Measurements from ENCODE around the gene TMEM139. TPM values are rescaled to one million over a fixed set of nuclear protein-coding genes. Genes with fewer than 3 reads are reported as not detected.
A peak's percentile ranks its signal among the peaks of the same experiment; 100 is the strongest.

The TMEM139 gene
- polyA plus RNA-seq, 3 donors = 0.55 TPM; not detected in 2

GRCh38 chr7:143300959-143301935 is 16.5 kb downstream of the TMEM139 start:
- Histone ChIP-seq H3K4me3 (replicated peaks in 1 of 3; ENCODE audit: low read depth in 2 of 3, low read length in 3 of 3) (peak overlapping the region in 1 of 3 experiments; percentile 40), H4K20me1 (ENCODE audit: insufficient read depth, low read length) (no peaks in the 10 kb centered on the region), H3K9me3 (replicated peaks in 1 of 2; ENCODE audit: control insufficient read depth in 1 of 2, insufficient read depth in 1 of 2, low read length in 2 of 2) (no peaks in the 10 kb centered on the region), H3K27me3 (ENCODE audit: control insufficient read depth in 2 of 2, insufficient read depth in 2 of 2, low read length in 2 of 2) (no peaks in the 10 kb centered on the region), H3K79me2 (ENCODE audit: insufficient read depth, low read length) (peaks cover 80% of the 10 kb centered on the region), H2AFZ (ENCODE audit: insufficient read depth, low read depth, low read length, poor library complexity, severe bottlenecking) (peak overlapping the region; percentile 15), H3K4me2 (replicated peaks; ENCODE audit: extremely low read depth, low read length, poor library complexity, severe bottlenecking) (peak overlapping the region; percentile 64), H3K36me3 (replicated peaks in 1 of 2; ENCODE audit: control insufficient read depth in 1 of 2, insufficient read depth in 2 of 2, low read length in 2 of 2) (peaks cover 56 to 91% of the 10 kb centered on the region in 2 donors), H3K9ac (ENCODE audit: insufficient read depth, low read length, poor library complexity, severe bottlenecking) (peak overlapping the region; percentile 2), H3K27ac (ENCODE audit: low read depth in 1 of 2, low read length in 2 of 2) (peak overlapping the region; percentile 18 to 79), H3K4me1 (ENCODE audit: control insufficient read depth in 1 of 2, insufficient read depth in 2 of 2, low read length in 2 of 2) (peaks cover 41 to 49% of the 10 kb centered on the region in 2 donors)
- no peaks in the 10 kb centered on the region for H3K27me3 Mint-ChIP-seq (ENCODE audit: low read depth in 3 of 3)
- intact Hi-C loops (cut with micrococcal nuclease) = loop anchor here (5.0 kb wide), 2 partner anchors 54 to 294 kb away; no protein-coding TSS in a partner anchor
- peaks cover 54% of the 10 kb centered on the region for H3K4me1 Mint-ChIP-seq
- H3K36me3 Mint-ChIP-seq = peaks cover 62 to 92% of the 10 kb centered on the region in 2 donors
- H3K4me3 Mint-ChIP-seq = peak overlapping the region in 1 of 2 donors; percentile 84
- peaks cover 0 to 3% (median 0%) of the 10 kb centered on the region in 7 donors for H3K9me3 Mint-ChIP-seq
- 0% methylated on average over 1 of the region's 8 CpGs for WGBS (ENCODE audit: insufficient coverage)
- DNase-seq = peak; percentile 69 to 81 (median 80)
- peak overlapping the region; percentile 76 to 88 (median 84) for H3K27ac Mint-ChIP-seq
- TF ChIP-seq CTCF (IDR thresholded peaks at IDR 0.05) = no peak

GRCh38 chr7:143303733-143304132 is 19.0 kb downstream of the TMEM139 start:
- intact Hi-C loops (cut with micrococcal nuclease) = loop anchor here (5.0 kb wide), 2 partner anchors 56 to 296 kb away; no protein-coding TSS in a partner anchor
- Mint-ChIP-seq H3K9me3 (peaks cover 0 to 3% (median 0%) of the 10 kb centered on the region in 7 donors), H3K27ac (peak overlapping the region in 2 of 7 donors; percentile 47 to 49), H3K36me3 (peaks cover 70 to 89% of the 10 kb centered on the region in 2 donors), H3K27me3 (ENCODE audit: low read depth in 3 of 3) (peaks cover 0 to 3% (median 0%) of the 10 kb centered on the region in 3 donors), H3K4me3 (no peak overlapping the region), H3K4me1 (peaks cover 51% of the 10 kb centered on the region)
- H3K27ac ChIP-seq (ENCODE audit: low read depth in 1 of 2, low read length in 2 of 2) = no peak overlapping the region
- H3K4me3 ChIP-seq (replicated peaks in 1 of 3; ENCODE audit: low read depth in 2 of 3, low read length in 3 of 3) = no peak overlapping the region
- no peaks in the 10 kb centered on the region for H3K27me3 ChIP-seq (ENCODE audit: control insufficient read depth in 2 of 2, insufficient read depth in 2 of 2, low read length in 2 of 2)
- H3K36me3 ChIP-seq (replicated peaks in 1 of 2; ENCODE audit: control insufficient read depth in 1 of 2, insufficient read depth in 2 of 2, low read length in 2 of 2) = peaks cover 66 to 89% of the 10 kb centered on the region in 2 donors
- H2AFZ ChIP-seq (ENCODE audit: insufficient read depth, low read depth, low read length, poor library complexity, severe bottlenecking) = no peak overlapping the region
- WGBS (ENCODE audit: insufficient coverage) = over 99% methylated on average over 8 of the region's 10 CpGs
- peaks cover 33 to 39% of the 10 kb centered on the region in 2 donors for H3K4me1 ChIP-seq (ENCODE audit: control insufficient read depth in 1 of 2, insufficient read depth in 2 of 2, low read length in 2 of 2)
- no peak overlapping the region for H3K9ac ChIP-seq (ENCODE audit: insufficient read depth, low read length, poor library complexity, severe bottlenecking)
- H3K9me3 ChIP-seq (replicated peaks in 1 of 2; ENCODE audit: control insufficient read depth in 1 of 2, insufficient read depth in 1 of 2, low read length in 2 of 2) = no peaks in the 10 kb centered on the region
- no peak for DNase-seq
- H3K79me2 ChIP-seq (ENCODE audit: insufficient read depth, low read length) = peaks cover 71% of the 10 kb centered on the region
- H4K20me1 ChIP-seq (ENCODE audit: insufficient read depth, low read length) = no peaks in the 10 kb centered on the region
- no peak overlapping the region for H3K4me2 ChIP-seq (replicated peaks; ENCODE audit: extremely low read depth, low read length, poor library complexity, severe bottlenecking)
- TF ChIP-seq CTCF (IDR thresholded peaks at IDR 0.05) = no peak
